Urinary bladder (tissue), 4 donors: ENCODE results near the gene SLC25A11. TPM values are rescaled to one million over a fixed set of nuclear protein-coding genes. Genes with fewer than 3 reads are reported as not detected.

Source experiments
- DNase-seq: peaks from one replicate; pipeline ENCODE4 v3.0.0-alpha.2; 2015; ENCODE audit errors: extremely low spot score
- H3K27ac ChIP-seq: one replicate; pipeline ENCODE4 v1.5.1; 2013; ENCODE audit warnings: low read depth, mild to moderate bottlenecking, moderate library complexity
- H3K36me3 ChIP-seq: one replicate; pipeline ENCODE4 v1.6.1; 2013; ENCODE audit warnings: mild to moderate bottlenecking, moderate library complexity; ENCODE audit not compliant: insufficient read depth
- H3K4me1 ChIP-seq: one replicate; pipeline ENCODE4 v1.6.1; 2013; ENCODE audit warnings: mild to moderate bottlenecking, moderate library complexity; ENCODE audit not compliant: insufficient read depth
- H3K4me3 ChIP-seq: one replicate; pipeline ENCODE4 v1.5.1; 2013; ENCODE audit warnings: low read depth, low read length
- WGBS: extraction: QIAGEN DNeasy Blood & Tissue Kit; methylation state at CpG from one replicate; pipeline ENCODE4 v1.1.7; 2013; 5-methylcytosine and 5-hydroxymethylcytosine counted together
- polyA plus RNA-seq: library from polyadenylated mRNA; stranded (reverse); fragments of 200-250 nt; gene quantifications from one replicate; pipeline ENCODE4 v1.2.3, GENCODE V29; 2013
- total RNA-seq: library from RNA; depleted of rRNA; stranded (reverse); fragments of >200 nt; gene quantifications from one replicate; pipeline ENCODE4 v1.2.3, GENCODE V29; 2014
- donor health status: healthy with polysubstance abuse.
- donor health status: healthy.

SLC25A11 gene, protein sequence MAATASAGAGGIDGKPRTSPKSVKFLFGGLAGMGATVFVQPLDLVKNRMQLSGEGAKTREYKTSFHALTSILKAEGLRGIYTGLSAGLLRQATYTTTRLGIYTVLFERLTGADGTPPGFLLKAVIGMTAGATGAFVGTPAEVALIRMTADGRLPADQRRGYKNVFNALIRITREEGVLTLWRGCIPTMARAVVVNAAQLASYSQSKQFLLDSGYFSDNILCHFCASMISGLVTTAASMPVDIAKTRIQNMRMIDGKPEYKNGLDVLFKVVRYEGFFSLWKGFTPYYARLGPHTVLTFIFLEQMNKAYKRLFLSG
- total RNA-seq (27.7 TPM), polyA plus RNA-seq (73.5 TPM)

DNA sequence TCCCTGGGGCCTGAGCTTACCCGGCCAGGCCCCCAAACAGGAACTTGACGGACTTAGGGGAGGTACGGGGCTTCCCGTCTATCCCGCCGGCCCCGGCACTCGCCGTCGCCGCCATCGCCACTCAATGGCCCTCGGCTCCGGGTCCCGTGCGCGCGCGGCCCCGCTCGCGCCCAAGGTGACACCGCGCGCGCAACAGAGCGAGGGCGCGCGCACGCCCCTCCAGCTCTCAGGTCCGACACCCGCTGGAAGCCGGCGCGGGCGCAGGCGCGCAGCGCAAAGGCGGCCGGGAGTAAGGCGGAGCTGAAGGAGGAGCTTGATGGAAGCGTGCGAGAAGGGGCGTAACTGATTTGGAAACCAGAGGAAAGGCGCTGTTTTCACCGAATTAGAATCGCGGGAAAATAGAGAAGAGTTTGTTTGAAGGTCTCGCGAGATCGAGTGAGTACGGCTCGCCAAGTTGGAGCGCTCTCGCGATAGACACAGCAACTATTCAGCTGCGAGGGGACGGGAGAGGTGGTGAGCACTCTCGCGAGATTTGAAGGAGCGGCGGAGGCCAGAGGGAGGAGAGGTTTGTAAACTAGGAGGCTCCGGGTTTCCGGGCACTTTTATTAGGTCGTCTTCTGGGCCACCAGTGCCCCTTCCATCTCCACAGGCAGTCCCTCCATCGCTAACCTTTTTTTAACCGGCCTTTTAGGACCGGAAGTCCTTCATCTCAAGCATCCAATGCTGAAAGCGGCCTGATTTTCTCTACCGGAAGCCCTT is at the start of gene SLC25A11, which contains the start of gene RNF167:
Gene SLC25A11 (minus strand): TSS at position 251 of the 759 bp plus-strand sequence. CDS start 136 bp downstream, at position 115.
Gene RNF167 (plus strand): TSS at position 473 of the 759 bp plus-strand sequence. CDS start 642 bp downstream, outside the sequence.
- under 1% methylated on average over 72 of the region's 72 CpGs for WGBS
- Histone ChIP-seq H3K36me3 (peaks cover 3% of the 10 kb centered on the region), H3K4me3 (peak within 1 kb of the TSS; percentile 76), H3K4me1 (no peaks in the 10 kb centered on the region), H3K27ac (peak within 1 kb of the TSS; percentile 94)
- peak; percentile 100 for DNase-seq

DNA sequence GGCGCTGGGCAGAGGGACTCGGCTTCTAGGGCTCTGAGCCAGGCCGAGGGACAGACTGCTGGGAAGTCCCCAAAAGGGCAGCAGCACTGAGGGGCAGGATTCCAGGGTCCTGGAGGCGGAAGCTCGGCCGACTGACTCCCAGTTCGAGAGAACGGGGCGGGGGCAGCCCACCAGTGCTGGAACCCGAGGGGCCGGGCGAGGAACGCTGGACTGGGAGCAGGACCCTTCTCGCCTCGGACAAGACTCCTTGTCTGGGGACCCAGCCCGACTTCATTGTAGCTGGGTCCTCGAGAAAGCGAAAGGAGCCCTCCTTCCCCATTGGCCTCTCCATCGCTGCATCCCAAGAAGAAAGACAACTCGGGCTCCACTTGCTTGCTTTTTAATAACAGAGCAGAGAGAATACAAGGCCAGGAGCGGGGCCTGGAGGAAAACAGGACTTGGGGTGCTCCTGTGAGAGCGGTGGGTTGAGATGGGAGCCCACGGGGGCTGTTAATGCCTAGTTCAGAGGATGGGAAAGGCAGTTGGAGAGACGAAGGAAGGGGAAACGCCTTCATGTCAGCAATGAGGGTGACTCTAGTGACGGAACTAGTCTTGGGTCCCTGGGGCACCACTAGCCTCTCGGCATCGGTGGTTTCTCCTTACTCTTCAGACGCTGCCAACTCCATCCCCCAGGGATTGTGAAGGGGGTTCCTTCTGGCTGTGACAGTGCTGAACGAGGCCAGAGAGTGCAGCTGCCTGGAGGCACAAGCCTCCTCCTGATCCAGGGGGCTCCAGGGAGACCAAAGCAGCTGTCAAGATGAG is 48.1 kb upstream of the SLC25A11 start:
- Histone ChIP-seq H3K27ac (peak overlapping the region; percentile 92), H3K36me3 (no peaks in the 10 kb centered on the region), H3K4me3 (peak overlapping the region; percentile 87), H3K4me1 (peaks cover 2% of the 10 kb centered on the region)
- DNase-seq, result no peak
- under 1% methylated on average over 30 of the region's 30 CpGs for WGBS

DNA sequence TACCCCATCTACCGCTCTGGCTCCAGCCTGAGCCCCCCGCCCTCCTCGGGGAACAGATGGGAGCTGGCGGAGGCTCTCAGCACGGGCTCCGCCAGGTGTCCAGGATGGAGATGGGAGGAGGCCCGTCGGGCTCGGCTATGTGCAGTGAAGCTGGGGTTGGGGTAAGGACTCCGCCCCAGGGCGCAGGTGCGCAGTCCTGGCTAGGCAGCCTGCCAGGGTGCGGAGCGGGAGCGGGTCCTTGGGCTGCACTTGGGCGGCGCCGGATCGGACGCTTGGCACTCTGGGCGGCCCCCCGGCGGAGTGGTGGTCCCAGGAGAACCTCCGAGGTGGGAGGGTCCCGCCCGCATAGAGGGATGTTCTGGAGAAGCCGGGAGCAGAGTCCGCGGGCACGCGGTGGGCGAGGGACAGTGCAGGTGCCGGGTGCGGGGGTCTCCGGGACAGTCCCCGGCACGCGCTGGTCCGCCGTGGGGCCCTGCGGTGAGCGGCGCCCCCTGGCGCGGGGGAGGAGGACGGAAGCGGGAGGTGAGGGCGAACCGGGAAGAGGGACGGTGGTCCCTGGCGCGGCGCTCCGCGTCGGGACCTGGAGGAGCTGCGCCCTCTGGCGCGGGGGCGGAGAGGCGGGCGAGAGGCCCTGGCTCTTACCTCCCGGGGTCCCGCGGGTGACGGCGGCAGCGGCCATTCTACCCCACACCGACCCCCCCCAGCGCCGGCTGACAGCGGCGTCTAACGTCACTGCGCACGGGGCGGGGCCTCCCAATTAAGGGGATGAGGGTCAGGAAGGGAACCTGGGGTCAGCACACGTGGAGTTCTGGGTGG is 47.3 kb upstream of the SLC25A11 start, which contains the start of gene CAMTA2:
Gene CAMTA2 (minus strand): TSS at position 725 of the 816 bp plus-strand sequence. CDS start 1,453 bp downstream, outside the sequence.
- no peaks in the 10 kb centered on the region for H3K36me3 ChIP-seq
- H3K4me3 ChIP-seq, result peak within 1 kb of the TSS; percentile 87
- peaks cover 2% of the 10 kb centered on the region for H3K4me1 ChIP-seq
- peak; percentile 45 for DNase-seq
- H3K27ac ChIP-seq, result peak within 1 kb of the TSS; percentile 92
- under 1% methylated on average over 77 of the region's 78 CpGs for WGBS

DNA sequence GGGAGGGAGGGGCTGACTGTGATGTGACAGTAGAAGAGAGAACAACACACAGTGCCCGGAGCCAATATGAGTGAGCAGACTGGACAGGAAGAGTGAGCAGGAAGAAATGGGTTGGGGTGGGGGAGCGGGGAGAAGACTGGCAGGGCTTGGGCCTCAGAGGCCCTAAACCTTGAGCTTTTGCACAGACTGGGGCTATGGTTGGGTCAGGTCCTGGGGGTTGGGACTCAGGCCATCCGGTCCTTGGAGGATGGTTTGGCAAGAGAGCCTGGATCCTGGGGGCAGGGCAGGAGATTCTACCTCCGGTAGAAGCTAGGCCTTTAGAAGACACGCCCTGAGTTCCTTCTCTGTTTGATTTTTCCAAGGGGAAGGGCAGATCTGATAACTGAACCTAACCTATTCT is 46.6 kb upstream of the SLC25A11 start:
- H3K27ac ChIP-seq, result peak overlapping the region; percentile 92
- H3K36me3 ChIP-seq, result no peaks in the 10 kb centered on the region
- H3K4me3 ChIP-seq, result peak overlapping the region; percentile 87
- WGBS, result 34% methylated on average over 5 of the region's 5 CpGs
- no peak for DNase-seq
- H3K4me1 ChIP-seq, result peaks cover 2% of the 10 kb centered on the region

DNA sequence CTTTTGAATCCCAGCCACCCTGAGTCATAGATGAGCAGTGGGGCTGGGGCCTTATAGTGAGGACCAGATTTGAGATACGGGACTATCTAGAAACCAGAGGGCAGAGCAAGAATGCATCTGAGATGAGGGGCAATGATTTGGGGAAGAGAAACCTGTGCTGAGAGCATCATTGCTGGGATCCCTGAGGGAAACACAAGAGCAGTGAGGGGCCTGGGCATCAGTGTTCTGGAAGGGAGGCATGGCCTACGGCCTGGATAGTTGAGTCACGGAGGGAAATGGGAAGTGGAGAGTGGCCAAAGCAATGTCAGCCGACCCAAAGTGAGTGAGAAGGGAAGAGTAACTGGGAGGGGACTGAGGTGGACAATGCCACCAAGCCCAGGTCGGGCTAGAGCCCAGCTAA is 42.5 kb upstream of the SLC25A11 start:
- no peak for DNase-seq

DNA sequence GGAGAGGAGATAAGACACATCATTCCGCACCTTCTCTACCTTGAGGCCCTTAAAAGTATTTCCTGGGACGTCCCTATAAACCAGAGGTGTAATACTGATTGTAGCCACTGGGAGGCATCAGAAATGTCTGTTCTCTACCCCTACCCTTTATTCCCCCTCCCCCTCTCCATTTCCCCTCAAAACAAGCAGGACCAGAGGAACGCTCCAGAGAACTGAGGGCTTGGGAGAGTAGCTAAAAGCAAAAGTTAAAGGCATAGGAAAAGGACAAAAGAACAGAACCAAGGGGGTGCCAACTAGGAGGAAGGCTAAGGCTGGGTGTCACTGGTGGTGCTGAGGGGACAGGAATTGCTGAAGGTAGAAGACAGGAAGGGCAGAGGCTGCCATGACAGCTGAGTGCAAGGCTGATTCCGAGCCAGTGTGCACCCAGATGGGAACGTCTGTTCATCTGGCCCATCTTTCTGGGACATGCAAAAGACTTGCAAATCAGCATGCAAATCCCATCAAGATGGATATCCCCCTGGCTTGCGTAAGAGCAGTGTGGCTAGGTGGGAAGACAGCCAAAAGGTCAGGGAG is 40.9 kb upstream of the SLC25A11 start:
- H3K36me3 ChIP-seq, result peaks cover 2% of the 10 kb centered on the region
- no peak for DNase-seq
- H3K4me3 ChIP-seq, result no peak overlapping the region
- H3K27ac ChIP-seq, result no peak overlapping the region
- 42% methylated on average over 6 of the region's 6 CpGs for WGBS
- H3K4me1 ChIP-seq, result no peaks in the 10 kb centered on the region

More for the DNA sequence above, 42.5 kb upstream of the SLC25A11 start:
- Histone ChIP-seq H3K4me3 (no peak overlapping the region), H3K36me3 (peaks cover 2% of the 10 kb centered on the region), H3K4me1 (peaks cover 2% of the 10 kb centered on the region), H3K27ac (no peak overlapping the region)
- 56% methylated on average over 5 of the region's 5 CpGs for WGBS

DNA sequence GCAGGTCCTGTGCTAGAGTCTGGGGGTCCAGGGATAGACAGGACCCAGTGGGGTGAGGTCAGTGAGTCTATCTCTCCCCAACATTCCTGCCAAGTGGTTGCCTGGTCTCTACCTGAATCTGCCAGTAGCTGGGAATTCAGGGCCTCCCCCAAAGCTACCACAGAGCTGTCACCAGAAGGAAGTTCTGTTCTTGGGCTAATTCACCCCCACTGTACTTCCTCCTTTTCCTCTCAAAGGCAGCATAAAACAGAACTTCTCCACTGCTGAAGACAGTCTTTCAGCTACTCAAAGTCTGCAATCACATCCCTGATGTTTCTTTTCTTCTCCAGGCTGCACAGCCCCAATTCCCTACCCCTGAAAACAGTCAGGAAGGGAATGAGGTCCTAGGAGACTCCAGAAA is 38.9 kb upstream of the SLC25A11 start:
- Histone ChIP-seq H3K4me3 (no peak overlapping the region), H3K4me1 (no peaks in the 10 kb centered on the region), H3K36me3 (peaks cover 2% of the 10 kb centered on the region), H3K27ac (no peak overlapping the region)
- DNase-seq, result no peak

DNA sequence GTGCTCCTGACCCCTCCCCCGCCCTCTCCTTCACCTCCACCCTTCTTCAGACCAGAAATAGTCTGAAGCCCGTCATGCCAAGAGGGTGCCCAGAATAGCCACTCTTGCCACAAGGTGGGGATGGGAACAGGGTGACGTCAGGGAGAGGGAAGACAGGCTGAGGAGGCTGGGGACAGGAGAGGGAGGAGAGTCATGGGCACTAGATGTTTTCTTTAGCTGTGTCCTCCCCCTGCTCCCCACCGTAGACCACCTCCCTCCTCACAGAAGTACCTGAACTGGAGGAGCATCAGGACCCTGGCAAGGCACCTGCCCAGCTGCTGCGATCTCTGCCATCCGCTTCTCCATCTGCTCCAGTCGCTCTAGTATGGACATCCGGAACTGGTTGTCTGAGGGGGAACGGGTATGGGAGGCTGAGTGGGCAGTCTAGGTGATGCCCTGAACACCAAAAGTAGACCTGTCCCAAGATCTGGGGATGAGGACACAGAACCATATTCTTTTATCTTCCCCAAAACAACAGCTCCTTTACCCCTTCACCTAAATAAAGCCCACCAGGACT is 34.3 kb upstream of the SLC25A11 start:
- WGBS, result 87% methylated on average over 9 of the region's 9 CpGs
- Histone ChIP-seq H3K27ac (no peak overlapping the region), H3K4me1 (no peaks in the 10 kb centered on the region), H3K36me3 (peaks cover 2% of the 10 kb centered on the region), H3K4me3 (no peak overlapping the region)
- no peak for DNase-seq

DNA sequence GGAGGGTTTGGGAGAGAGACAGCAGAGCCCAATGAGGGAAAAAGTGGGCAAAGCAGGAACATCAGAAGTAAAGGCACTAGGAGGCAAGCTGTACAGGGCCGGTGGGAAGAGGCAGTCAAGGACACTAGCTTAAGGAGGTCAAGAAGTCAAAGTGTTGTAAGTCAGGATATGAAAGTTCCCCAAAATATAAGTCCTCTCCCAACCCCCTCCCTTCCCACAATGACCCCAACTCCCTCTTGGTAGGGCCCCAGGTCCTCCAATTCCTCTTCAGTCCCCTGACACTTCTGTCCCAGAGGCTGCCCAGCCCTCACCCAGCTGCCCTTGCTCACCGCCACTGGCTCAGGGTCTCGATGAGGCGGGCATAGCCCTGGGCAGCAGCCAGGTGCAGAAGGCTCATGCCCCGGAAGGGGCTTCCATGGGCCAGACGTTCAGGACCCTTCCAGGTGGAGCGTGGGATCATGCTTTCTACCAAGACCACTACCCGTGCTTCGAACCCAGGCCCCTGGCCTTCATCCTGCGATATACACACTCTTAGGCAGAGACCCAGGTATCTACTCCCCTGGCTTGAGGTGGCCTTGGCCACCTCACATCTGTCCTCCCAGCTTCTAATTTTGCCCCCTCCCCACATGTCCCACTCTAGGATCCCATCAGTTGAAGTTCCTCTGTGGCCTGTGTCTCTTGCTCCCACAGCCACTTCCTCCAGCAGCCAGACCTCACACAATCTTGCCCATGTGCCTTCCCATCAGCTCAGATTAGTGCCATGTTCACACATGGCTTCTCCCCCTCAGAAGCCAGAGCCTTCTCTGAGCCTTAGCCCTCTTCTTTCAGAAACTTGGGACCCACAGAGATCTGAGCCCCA is 33.6 kb upstream of the SLC25A11 start:
- H3K4me3 ChIP-seq, result no peak overlapping the region
- H3K36me3 ChIP-seq, result peaks cover 2% of the 10 kb centered on the region
- no peaks in the 10 kb centered on the region for H3K4me1 ChIP-seq
- DNase-seq, result no peak
- WGBS, result 90% methylated on average over 10 of the region's 10 CpGs
- H3K27ac ChIP-seq, result no peak overlapping the region

DNA sequence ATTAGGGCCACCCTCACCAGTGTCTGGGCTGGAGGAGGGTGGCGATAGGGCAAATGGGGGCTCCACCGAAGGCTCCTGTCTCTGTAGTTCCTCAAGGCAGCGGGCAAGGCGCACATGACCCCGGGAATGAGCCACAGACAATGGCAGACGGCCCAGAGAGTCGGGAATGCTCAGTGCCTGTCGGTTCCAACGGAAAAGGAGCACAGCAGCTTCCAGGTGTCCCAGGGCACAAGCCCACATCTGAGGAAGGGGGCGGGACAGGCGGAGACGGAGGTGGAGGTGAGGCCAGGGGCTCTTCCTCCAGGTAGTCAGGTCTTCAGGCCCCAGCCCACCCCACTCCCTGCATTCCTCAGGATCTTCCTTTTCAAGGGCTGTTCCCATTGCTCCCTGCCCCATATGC is 32.9 kb upstream of the SLC25A11 start:
- no peaks in the 10 kb centered on the region for H3K36me3 ChIP-seq
- DNase-seq, result no peak
- no peak overlapping the region for H3K4me3 ChIP-seq
- H3K4me1 ChIP-seq, result no peaks in the 10 kb centered on the region
- 80% methylated on average over 12 of the region's 12 CpGs for WGBS
- H3K27ac ChIP-seq, result no peak overlapping the region

DNA sequence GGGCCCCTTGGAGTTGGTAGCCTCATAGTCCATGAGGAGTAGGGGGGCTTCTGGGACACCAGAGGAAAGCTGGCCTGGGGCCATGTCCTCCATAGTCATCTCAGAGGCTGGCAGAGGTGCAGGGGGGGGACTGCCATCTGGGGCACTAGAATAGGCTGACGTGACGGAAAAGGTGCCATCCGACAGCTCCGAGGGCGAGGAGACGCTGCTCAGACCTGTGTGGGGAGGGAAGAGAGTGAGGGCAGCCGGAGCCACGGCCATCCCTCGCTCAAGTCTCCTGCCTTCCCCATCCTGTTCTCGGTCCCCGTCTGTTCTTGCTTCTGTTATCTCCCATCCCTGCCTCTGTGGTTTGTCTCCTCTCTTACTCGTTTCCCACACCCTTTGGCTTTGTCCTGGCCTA is 32.5 kb upstream of the SLC25A11 start:
- Histone ChIP-seq H3K27ac (no peak overlapping the region), H3K4me3 (no peak overlapping the region), H3K4me1 (no peaks in the 10 kb centered on the region), H3K36me3 (no peaks in the 10 kb centered on the region)
- no peak for DNase-seq
- 89% methylated on average over 12 of the region's 12 CpGs for WGBS
